ENCODE results near the gene SPOCD1. TPM values are rescaled to one million over a fixed set of nuclear protein-coding genes. Genes with fewer than 3 reads are reported as not detected.

The SPOCD1 gene
- total and polyA plus RNA-seq, 2 of the 4 experiments (the other 2 are of a cell fraction), result 59.7 to 132 TPM

- H2BK15ac ChIP-seq (ENCODE audit: low read depth, low read length), result 0 out of 3 replicates have a peak overlapping the region, but pooled peaks have one; percentile 4
- peak overlapping the region; percentile 99 for H2AK5ac ChIP-seq (ENCODE audit: low read depth, low read length)
- BruUV-seq (replicated peaks), result no TSS peak
- H3K27me3 ChIP-seq (ENCODE audit: control insufficient read depth, insufficient read depth, low read length), result no peaks in the 10 kb centered on the region
- H3K4me3 ChIP-seq (ENCODE audit: insufficient read depth, low read depth, low read length), result peak overlapping the region; percentile 4; the same call in 1 of the 2 replicates
- peak overlapping the region; percentile 58 for H2AFZ ChIP-seq (replicated peaks; ENCODE audit: low read length, poor library complexity)
- intact Hi-C loops (cut with micrococcal nuclease) (loop anchor here (10.0 kb wide), 2 partner anchors 269 to 361 kb away; no protein-coding TSS in a partner anchor), dilution Hi-C loops (cut with HindIII; ENCODE audit: low sequenced_read_pairs, unreplicated experiment) (no loop called here), in situ Hi-C loops (cut with MboI; ENCODE audit: low sequenced_read_pairs) (no loop called here)
- H4K8ac ChIP-seq (ENCODE audit: low read depth in 2 of 2, low read length in 2 of 2), result peak overlapping the region in 1 of 2 experiments; percentile 64; a peak in 2 of 4 replicates
- H3K4me2 ChIP-seq (ENCODE audit: low read depth, low read length), result peak overlapping the region; percentile 76
- H4K91ac ChIP-seq (ENCODE audit: insufficient read depth, low read depth, low read length), result peak overlapping the region; percentile 63
- ChIA-PET CTCF (no interaction called here), POLR2A (ENCODE audit: unreplicated experiment) (no interaction called here)
- peaks cover 1% of the 10 kb centered on the region; the same call in 1 of the 2 replicates for H3K36me3 ChIP-seq (ENCODE audit: control insufficient read depth, insufficient read depth, low read length)
- WGBS, 2 experiments (ENCODE audit: extremely low coverage in 2 of 2, insufficient read length in 1 of 2), result 64% methylated on average over 6 of the region's 13 CpGs; no CpG with 5 or more reads in 1 of the 2 experiments
- no peaks in the 10 kb centered on the region for H3K9me3 ChIP-seq (ENCODE audit: control insufficient read depth, insufficient read depth, low read length)
- no peak for TF ChIP-seq USF2 (IDR thresholded peaks at IDR 0.05; ENCODE audit: low read depth, low read length)
- no peak for TF ChIP-seq SMC3 (IDR thresholded peaks at IDR 0.05; ENCODE audit: low read depth, low read length)
- 0 out of 2 replicates have a peak, but pooled peaks have one; percentile 13 for TF ChIP-seq CTCF (conservative IDR thresholded peaks at IDR 0.05; ENCODE audit: low read depth, low read length)
- peak; percentile 97 for TF ChIP-seq MAZ (IDR thresholded peaks at IDR 0.05; ENCODE audit: borderline replicate concordance, low read depth, low read length)
- ATAC-seq (ENCODE audit: low read depth), result 0 out of 2 replicates have a peak, but pooled peaks have one; percentile 1
- peak overlapping the region; percentile 30 for H3K18ac ChIP-seq (ENCODE audit: low read depth, low read length)
- no peak overlapping the region for H3K56ac ChIP-seq (ENCODE audit: extremely low read depth, insufficient read depth, low read length)
- peaks cover 32% of the 10 kb centered on the region for H3K4me1 ChIP-seq (ENCODE audit: control insufficient read depth, insufficient read depth, low read length)
- peak overlapping the region; percentile 87 for H2BK5ac ChIP-seq (ENCODE audit: low read depth, low read length, poor library complexity, severe bottlenecking)
- 0 out of 2 replicates have a peak overlapping the region, but pooled peaks have one; percentile 13 for H2BK20ac ChIP-seq (ENCODE audit: low read depth, low read length)
- peaks cover 11 to 51% of the 10 kb centered on the region in 2 experiments; a peak in 2 of 4 replicates for H3K79me1 ChIP-seq (ENCODE audit: low read depth in 1 of 2, low read length in 2 of 2)
- peak overlapping the region; percentile 70 for H3K4ac ChIP-seq (ENCODE audit: low read depth, low read length)
- peak; percentile 87 for DNase-seq
- H2BK120ac ChIP-seq (ENCODE audit: low read depth, low read length), result peak overlapping the region; percentile 65; the same call in 1 of the 2 replicates
- peak overlapping the region; percentile 34 for H3K27ac ChIP-seq (ENCODE audit: insufficient read depth, low read length)
- H4K5ac ChIP-seq (ENCODE audit: low read depth, low read length), result peak overlapping the region; percentile 23
- peaks cover 18% of the 10 kb centered on the region for H3K9me1 ChIP-seq (ENCODE audit: insufficient read depth, low read length)
- H4K20me1 ChIP-seq (ENCODE audit: insufficient read depth, low read length), result peaks cover 13% of the 10 kb centered on the region
- H3K14ac ChIP-seq (replicated peaks; ENCODE audit: low read depth, low read length), result peak overlapping the region; percentile 54
- H2AK9ac ChIP-seq (replicated peaks; ENCODE audit: low read depth, low read length, poor library complexity), result peak overlapping the region; percentile 83
- H3K23ac ChIP-seq (ENCODE audit: low read depth, low read length), result peak overlapping the region; percentile 48; the same call in 1 of the 2 replicates
- H3K9ac ChIP-seq (ENCODE audit: low read depth, low read length), result peak overlapping the region; percentile 8; the same call in 1 of the 2 replicates
Observed at GRCh38 chr1:31795801-31796621, 19.8 kb downstream of the SPOCD1 start.
